Endothelial cell of umbilical vein (primary cell): ENCODE measurements around the gene ANKS1B. TPM values are rescaled to one million over a fixed set of nuclear protein-coding genes. Genes with fewer than 3 reads are reported as not detected.

ENCODE experiments used
- BruUV-seq: library from RNA; stranded (reverse); fragments of 400-500 nt; replicated peaks from 2 replicates; lab custom pipeline; 2021; lab: Mats Ljungman, UMichigan
- CTCF ChIA-PET: fragments of 300-600, 350-600 bp; sonication (Branson Sonifier 250); formaldehyde crosslinking; loops from one replicate; lab custom pipeline; 2021; ENCODE audit warnings: antibody characterized with exemption, inconsistent platforms; lab: Charles Lee
- POLR2A ChIA-PET: fragments of 300-600, 350-600 bp; sonication (Branson Sonifier 250); formaldehyde crosslinking; loops from one replicate; lab custom pipeline; 2021; ENCODE audit warnings: antibody characterized with exemption, inconsistent platforms; lab: Charles Lee
- DNase-seq: peaks from one replicate; pipeline ENCODE4 v3.0.0-alpha.2; 2011; ENCODE audit warnings: low read depth, low spot score
- FAIRE-seq: peaks from 2 replicates; lab custom pipeline; 2011; peaks lifted over from hg19 to GRCh38; lab: Jason Lieb, UNC
- H2AFZ ChIP-seq: 2 replicates; pipeline ENCODE4 v1.6.0; 2012; ENCODE audit warnings: low read depth, low read length, control low read depth, inconsistent platforms
- H3K27ac ChIP-seq: 2 replicates; pipeline ENCODE4 v1.5.1; 2011; ENCODE audit warnings: low read depth, mild to moderate bottlenecking, control low read depth, low read length, moderate library complexity; ENCODE audit not compliant: insufficient read depth
- H3K27me3 ChIP-seq, 2 experiments: 2 replicates each; pipeline versions ENCODE4 v1.6.0 to v1.6.1; 2011; ENCODE audit warnings: low read length in 2 of 2, mixed read lengths in 1 of 2; ENCODE audit not compliant: control insufficient read depth in 2 of 2, insufficient read depth in 2 of 2
- H3K36me3 ChIP-seq, 2 experiments: 2 replicates in 1 of 2; 3 replicates in 1 of 2; pipeline ENCODE4 v1.5.1; 2011; ENCODE audit warnings: low read length in 2 of 2, mild to moderate bottlenecking in 1 of 2, moderate library complexity in 1 of 2; ENCODE audit not compliant: control insufficient read depth in 2 of 2, insufficient read depth in 2 of 2; ENCODE audit errors: extremely low read depth in 1 of 2
- H3K4me1 ChIP-seq: 3 replicates; pipeline ENCODE4 v1.5.1; 2011; ENCODE audit warnings: mild to moderate bottlenecking, low read length; ENCODE audit not compliant: control insufficient read depth, insufficient read depth; ENCODE audit errors: extremely low read depth
- H3K4me2 ChIP-seq: 2 replicates; pipeline ENCODE4 v1.6.1; 2011; ENCODE audit warnings: low read length, control low read depth, mixed read lengths; ENCODE audit not compliant: insufficient read depth
- H3K4me3 ChIP-seq, 3 experiments: fragments of 200-600 bp in 1 of 3; sonication (generic), shearing (Covaris generic) in 1 of 3; replicated peaks in 1 of 3; 2 replicates each; pipeline ENCODE4 v1.5.1; 2011 to 2016; ENCODE audit warnings: control low read depth in 3 of 3, low read length in 3 of 3, mild to moderate bottlenecking in 2 of 3, inconsistent platforms in 1 of 3, low read depth in 1 of 3, moderate library complexity in 1 of 3; ENCODE audit not compliant: insufficient read depth in 1 of 3
- H3K79me2 ChIP-seq: 2 replicates; pipeline ENCODE4 v1.6.0; 2012; ENCODE audit warnings: low read length, inconsistent platforms; ENCODE audit not compliant: control insufficient read depth, insufficient read depth
- H3K9ac ChIP-seq: replicated peaks from 2 replicates; pipeline ENCODE3; 2011; ENCODE audit warnings: low read length, control low read depth; ENCODE audit not compliant: insufficient read depth; ENCODE audit errors: extremely low read depth
- H3K9me1 ChIP-seq: replicated peaks from 3 replicates; pipeline ENCODE4 v1.6.0; 2011; ENCODE audit warnings: mild to moderate bottlenecking, low read length; ENCODE audit not compliant: control insufficient read depth, insufficient read depth; ENCODE audit errors: extremely low read depth
- H3K9me3 ChIP-seq: replicated peaks from 2 replicates; pipeline ENCODE4 v1.5.1; 2012; ENCODE audit warnings: low read length, inconsistent platforms; ENCODE audit not compliant: control insufficient read depth, insufficient read depth
- H4K20me1 ChIP-seq: replicated peaks from 2 replicates; pipeline ENCODE3; 2011; ENCODE audit warnings: mild to moderate bottlenecking, low read length; ENCODE audit not compliant: control insufficient read depth, insufficient read depth; ENCODE audit errors: extremely low read depth
- EZH2 ChIP-seq: IDR thresholded peaks from 2 replicates; pipeline ENCODE4 v1.6.1; 2012; ENCODE audit warnings: borderline replicate concordance, low read depth, mild to moderate bottlenecking, moderate library complexity, low read length, inconsistent platforms; ENCODE audit not compliant: severe bottlenecking
- FOS ChIP-seq: IDR thresholded peaks from 2 replicates; pipeline ENCODE4 v1.6.1; 2011; ENCODE audit warnings: mild to moderate bottlenecking, low read length, moderate library complexity, borderline replicate concordance; ENCODE audit not compliant: insufficient read depth
- GATA2 ChIP-seq: IDR thresholded peaks from 2 replicates; pipeline ENCODE4 v1.7.0; 2011; ENCODE audit warnings: low read depth, mild to moderate bottlenecking, moderate library complexity, mixed read lengths, low read length; ENCODE audit not compliant: insufficient read length, insufficient read depth
- JUN ChIP-seq: IDR thresholded peaks from 2 replicates; pipeline ENCODE4 v1.6.1; 2011; ENCODE audit warnings: borderline replicate concordance, low read depth; ENCODE audit not compliant: insufficient read length, insufficient read depth
- MYC ChIP-seq: IDR thresholded peaks from one replicate; pipeline ENCODE4 v1.6.1; 2011; ENCODE audit warnings: mild to moderate bottlenecking, low read depth, low read length
- POLR2A ChIP-seq: IDR thresholded peaks from 2 replicates; pipeline ENCODE4 v1.6.1; 2012; ENCODE audit warnings: low read depth, mild to moderate bottlenecking, control low read depth, low read length
- POLR2AphosphoS5 ChIP-seq: IDR thresholded peaks from 2 replicates; pipeline ENCODE4 v1.6.1; 2012; ENCODE audit warnings: low read depth, mild to moderate bottlenecking, control low read depth, low read length, moderate library complexity; ENCODE audit not compliant: insufficient read depth
- dilution Hi-C: fragments of 300-500 bp; cut with MboI; formaldehyde crosslinking; loops from one replicate; pipeline ENCODE4 v1.15.0; 2019; ENCODE audit warnings: low sequenced_read_pairs; ENCODE audit not compliant: extremely low pct_ligation_motif_present
- intact Hi-C: fragments of 100-400 bp; cut with micrococcal nuclease; formaldehyde crosslinking; loops from one replicate; pipeline ENCODE4 v1.10.0; 2022
- polyA plus RNA-seq, 4 experiments: library from polyadenylated mRNA; depleted of rRNA in 3 of 4; stranded (reverse) in 3 of 4; unstranded in 1 of 4; fragments of >200 nt; gene quantifications; 2 replicates each; pipeline versions ENCODE4 v1.2.1 to v1.2.3, GENCODE V29; 2011 to 2012; ENCODE audit warnings: missing spikeins in 1 of 4
- total RNA-seq: library from RNA; stranded (reverse); gene quantifications from 2 replicates; pipeline ENCODE4 v1.2.3, GENCODE V29; 2021
- TF ChIP-seq, protein P1 (sequence below), 2 donors: IDR thresholded peaks; 1 replicate in 1 of 2; 2 replicates in 1 of 2; pipeline ENCODE4 v1.5.1; 2011; ENCODE audit warnings: low read length in 2 of 2, mild to moderate bottlenecking in 2 of 2, moderate library complexity in 2 of 2, control low read depth in 1 of 2, inconsistent platforms in 1 of 2, low read depth in 1 of 2; ENCODE audit not compliant: insufficient read depth in 1 of 2; ENCODE audit errors: extremely low read depth in 1 of 2
- TF ChIP-seq, protein P2 (sequence below): IDR thresholded peaks from 2 replicates; pipeline ENCODE4 v1.6.1; 2011; ENCODE audit not compliant: insufficient read depth, insufficient read length

The ANKS1B gene
- total and polyA plus RNA-seq, 2 donors (not counting 3 experiments of a cell fraction or from before 2014, with no cell fraction given) = 0.15 to 0.38 TPM

DNA sequence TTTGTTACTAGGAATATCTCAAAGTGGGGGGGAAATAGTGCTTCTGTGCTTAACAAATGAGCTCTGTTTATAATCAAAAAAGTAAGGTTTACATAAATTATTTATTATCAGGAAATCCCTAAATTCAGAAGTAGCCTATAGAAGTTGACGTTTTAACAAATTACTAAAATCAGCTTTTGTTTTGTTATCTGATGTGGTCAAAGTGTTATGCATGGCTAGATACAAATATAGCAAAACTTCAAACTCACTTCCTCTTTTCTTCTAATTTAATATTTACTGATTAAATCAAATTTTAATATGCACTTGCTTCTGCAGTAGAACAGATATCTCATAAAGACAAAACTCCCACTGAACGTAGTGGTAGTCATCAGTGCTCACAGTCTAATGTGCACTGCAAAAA is 289.7 kb downstream of the ANKS1B start:
- ChIA-PET CTCF (no interaction called here), POLR2A (no interaction called here)
- no peaks in the 10 kb centered on the region for H3K4me1 ChIP-seq
- TF ChIP-seq JUN (no peak), POLR2A (no peak), EZH2 (no peak), MYC (no peak), GATA2 (no peak), POLR2AphosphoS5 (no peak), FOS (no peak)
- TF ChIP-seq, protein P1, sequence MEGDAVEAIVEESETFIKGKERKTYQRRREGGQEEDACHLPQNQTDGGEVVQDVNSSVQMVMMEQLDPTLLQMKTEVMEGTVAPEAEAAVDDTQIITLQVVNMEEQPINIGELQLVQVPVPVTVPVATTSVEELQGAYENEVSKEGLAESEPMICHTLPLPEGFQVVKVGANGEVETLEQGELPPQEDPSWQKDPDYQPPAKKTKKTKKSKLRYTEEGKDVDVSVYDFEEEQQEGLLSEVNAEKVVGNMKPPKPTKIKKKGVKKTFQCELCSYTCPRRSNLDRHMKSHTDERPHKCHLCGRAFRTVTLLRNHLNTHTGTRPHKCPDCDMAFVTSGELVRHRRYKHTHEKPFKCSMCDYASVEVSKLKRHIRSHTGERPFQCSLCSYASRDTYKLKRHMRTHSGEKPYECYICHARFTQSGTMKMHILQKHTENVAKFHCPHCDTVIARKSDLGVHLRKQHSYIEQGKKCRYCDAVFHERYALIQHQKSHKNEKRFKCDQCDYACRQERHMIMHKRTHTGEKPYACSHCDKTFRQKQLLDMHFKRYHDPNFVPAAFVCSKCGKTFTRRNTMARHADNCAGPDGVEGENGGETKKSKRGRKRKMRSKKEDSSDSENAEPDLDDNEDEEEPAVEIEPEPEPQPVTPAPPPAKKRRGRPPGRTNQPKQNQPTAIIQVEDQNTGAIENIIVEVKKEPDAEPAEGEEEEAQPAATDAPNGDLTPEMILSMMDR (IDR thresholded peaks at IDR 0.05; ENCODE audit: extremely low read depth in 1 of 2, insufficient read depth in 1 of 2, low read depth in 1 of 2, low read length in 2 of 2) = no peak
- TF ChIP-seq, protein P2, sequence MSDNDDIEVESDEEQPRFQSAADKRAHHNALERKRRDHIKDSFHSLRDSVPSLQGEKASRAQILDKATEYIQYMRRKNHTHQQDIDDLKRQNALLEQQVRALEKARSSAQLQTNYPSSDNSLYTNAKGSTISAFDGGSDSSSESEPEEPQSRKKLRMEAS = no peak
- H3K9me3 ChIP-seq = peaks cover 1% of the 10 kb centered on the region
- BruUV-seq = no TSS peak
- DNase-seq = no peak
- H3K4me3 ChIP-seq = no peak overlapping the region
- intact Hi-C loops = no loop called here
- no peaks in the 10 kb centered on the region for H3K9me1 ChIP-seq
- dilution Hi-C loops = no loop called here
- no peak overlapping the region for H3K9ac ChIP-seq
- no peak for FAIRE-seq
- H3K27me3 ChIP-seq = no peaks in the 10 kb centered on the region
- no peaks in the 10 kb centered on the region for H4K20me1 ChIP-seq
- no peak overlapping the region for H2AFZ ChIP-seq
- no peaks in the 10 kb centered on the region for H3K36me3 ChIP-seq
- no peaks in the 10 kb centered on the region for H3K79me2 ChIP-seq
- H3K27ac ChIP-seq = no peak overlapping the region
- no peak overlapping the region for H3K4me2 ChIP-seq
